HG03196 (cell line): ENCODE measurements around the gene UPP1.

ENCODE experiments used
- ATAC-seq: cut with Tn5 transposase; IDR thresholded peaks from one replicate; pipeline ENCODE4 v1.9.1; 2021; ENCODE audit not compliant: unreplicated experiment

The UPP1 gene

DNA sequence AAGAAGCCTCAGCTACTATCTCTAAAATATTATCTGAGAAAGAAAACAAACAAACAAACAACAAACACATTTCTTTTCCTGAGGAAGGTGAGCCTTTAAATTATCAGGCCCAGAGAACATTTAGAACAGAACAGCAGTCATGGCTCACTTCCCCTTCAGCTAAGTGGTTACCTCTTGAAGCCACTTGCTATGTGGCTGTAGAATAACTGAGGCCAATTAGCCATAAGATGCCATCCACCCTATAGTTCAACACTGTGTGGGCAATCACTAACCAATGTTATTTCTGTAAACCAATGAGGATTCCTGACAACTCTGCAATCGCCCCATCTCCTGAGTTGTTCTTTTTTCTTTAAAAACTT lies 3.7 kb upstream of the UPP1 start:
- ATAC-seq = peak; percentile 16

DNA sequence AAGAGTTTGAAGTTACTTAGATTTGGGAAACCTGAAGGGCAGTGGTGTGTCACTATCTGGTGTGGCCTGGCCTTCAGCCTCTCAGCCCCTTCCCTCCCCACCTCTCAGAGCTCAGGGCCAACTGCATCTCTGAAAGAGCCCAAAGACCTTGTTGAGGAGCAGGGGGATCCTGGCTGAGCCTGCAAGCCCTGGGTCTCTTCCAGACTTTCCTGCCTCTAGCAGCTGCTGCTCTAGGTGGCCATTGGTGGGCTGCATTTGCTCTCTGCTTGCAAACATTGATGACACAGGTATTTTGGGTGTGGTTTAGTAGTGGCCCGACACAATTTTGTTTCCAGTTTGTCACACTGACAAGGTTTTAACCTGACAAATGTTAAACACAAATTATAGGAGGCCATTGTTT lies 3.1 kb upstream of the UPP1 start:
- no peak for ATAC-seq

DNA sequence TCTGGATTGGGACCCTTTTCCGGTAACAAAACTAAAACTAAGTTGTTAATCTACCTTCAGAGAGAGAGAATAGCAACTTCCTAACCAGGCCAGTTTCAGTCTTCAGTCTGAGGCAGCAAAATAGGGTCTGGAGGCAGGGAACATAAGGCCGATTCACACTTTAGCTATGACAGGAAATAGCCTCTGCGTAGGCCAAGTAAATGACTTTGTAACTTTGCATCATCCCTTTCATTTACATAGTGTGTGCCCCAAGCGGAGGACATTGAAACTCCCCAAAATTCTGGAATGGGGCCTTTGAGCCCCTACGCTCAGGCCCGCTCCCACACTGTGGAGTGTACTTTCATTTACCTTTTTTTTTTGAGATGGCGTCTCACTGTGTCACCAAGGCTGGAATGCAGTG lies 1.7 kb upstream of the UPP1 start:
- no peak for ATAC-seq

DNA sequence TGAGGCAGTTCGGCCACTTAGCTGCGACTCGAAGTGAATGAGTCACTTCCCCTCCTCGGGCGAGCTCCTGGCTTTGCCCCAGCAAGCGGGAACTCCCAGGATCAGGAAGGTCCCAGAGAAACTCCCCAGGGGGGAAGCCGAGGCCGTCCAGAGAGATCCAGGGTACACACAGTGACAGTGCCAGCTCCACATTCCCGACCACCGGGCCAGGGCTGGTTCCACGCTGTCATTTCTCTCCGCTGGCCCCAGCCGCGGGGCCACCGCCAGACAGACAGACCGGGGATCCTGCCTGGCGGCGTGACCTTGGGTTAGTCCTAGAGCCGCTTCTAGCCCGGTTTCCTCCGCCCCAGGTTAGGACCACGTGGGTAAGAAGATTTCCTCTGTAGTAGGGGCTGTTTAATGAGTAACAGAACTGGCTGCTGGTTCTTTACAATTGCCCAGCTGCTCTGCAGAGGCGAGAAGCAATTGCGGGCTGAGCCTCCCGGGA lies 463 bp upstream of the UPP1 start:
- peak; percentile 54 for ATAC-seq

DNA sequence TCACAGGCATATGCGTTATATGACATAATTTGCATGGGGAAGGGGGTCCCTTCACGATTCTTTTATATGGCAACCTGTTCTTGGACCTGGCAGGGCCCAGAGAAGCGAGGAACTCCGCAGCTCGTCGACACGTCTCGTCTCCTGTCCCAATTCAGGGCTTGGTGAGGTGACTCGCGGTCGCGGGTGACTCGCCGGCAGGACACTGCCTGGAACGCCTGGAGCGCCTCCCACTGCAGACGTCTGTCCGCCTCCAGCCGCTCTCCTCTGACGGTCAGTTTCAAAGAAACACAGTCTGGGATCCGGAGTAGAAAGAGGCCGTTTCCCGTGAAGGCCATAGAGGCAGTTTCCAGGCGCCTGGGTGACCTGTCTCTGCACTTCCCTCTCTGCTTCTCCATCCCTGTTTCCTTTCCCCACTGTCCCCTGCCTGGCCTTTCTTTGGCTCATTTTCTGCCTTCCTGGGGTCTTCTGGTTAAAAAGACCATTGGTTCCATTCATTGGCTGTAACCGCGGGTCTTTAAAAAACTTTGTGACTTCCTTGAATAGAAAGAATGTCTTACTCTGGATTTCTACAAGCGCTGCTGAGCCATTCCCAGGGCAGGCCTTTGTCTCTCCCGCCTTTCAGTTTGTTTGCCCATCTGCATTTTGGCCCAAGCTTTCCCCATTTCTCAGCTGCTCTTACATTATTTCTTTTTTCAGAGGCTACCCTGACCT lies 1.2 kb downstream of the UPP1 start:
- no peak for ATAC-seq

DNA sequence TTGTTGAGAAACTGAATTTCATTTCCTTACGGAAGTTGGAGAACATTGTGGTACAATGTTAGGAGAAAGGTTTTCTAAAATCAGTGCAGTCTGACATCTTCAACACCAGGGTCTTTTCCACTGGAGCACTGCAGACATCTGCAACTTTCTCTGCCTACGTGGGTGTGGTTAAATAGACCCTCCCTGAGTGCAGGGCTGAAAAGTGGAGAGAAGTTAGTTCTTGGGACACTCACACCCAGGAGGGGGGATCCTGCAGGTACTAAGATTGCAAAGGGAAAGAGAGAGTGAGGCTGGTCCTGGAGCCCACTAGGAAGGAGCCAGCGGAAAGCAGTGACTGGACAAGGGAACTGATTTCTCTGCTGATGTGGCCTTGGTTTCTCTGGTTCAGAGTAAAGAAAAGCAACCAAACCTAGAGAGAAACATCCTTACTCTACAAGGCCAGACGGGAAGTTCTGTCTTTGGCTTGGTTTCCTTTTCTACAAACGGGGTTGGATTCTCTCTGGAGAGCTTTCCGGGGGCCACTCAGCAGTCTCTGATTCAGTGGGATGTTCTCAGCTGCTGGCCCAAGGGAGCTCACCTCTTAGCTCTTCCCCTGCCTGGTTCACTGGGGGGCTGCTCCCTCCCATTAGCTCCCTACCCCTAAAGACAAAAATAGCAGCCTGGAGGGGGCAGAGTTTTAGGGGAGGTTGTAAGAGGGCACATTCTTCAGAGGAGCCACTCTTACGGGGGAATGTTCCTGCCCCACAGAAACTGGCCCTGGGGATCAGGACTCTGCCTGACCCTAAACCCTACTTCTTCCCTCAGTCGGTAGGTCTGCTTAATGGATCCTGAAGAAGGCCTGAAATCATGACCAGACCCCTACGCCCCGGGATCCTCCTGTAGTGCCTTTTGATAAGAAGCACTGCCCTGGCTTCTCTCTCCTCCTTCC lies 2.7 kb downstream of the UPP1 start:
- ATAC-seq = no peak

DNA sequence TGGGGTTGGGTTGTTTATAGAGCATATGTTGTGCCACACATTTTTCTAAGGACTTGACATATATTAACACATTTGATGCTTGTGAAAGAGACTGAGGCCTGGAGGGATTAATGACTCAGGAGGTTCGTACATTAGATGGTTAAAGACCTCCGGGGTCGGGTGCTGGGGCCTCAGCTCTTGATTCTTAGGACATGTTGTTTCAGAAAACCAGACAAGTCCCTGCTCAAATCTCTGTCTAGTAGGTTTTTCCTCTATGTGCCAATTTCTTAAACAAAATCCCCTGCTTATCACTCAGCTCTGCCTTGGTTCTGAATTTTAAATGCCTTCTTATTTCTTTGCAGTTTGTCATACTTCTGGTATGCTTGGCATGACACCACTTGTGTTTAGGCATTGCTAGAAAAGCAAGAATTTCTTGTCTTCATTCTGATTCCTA lies 5.8 kb downstream of the UPP1 start:
- no peak for ATAC-seq

DNA sequence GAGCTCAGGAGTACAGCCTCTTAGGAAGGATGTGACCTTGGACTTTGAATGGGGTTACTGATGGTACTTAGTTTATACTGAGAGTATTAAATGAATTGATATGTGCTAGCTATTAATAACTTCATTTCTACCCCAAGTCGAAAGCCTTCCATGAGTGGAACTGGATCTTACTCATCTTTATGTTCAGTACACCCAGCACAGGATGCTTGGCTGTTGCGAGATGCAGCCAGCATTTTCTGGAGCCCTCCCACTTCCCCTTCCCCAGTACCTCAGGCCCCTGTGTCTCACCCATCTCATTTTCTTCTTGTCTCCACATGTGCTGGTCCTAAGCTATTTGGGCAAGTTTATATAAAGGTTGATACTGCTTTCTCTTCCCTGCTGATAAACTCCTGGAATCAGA lies 7.2 kb downstream of the UPP1 start:
- ATAC-seq = no peak

DNA sequence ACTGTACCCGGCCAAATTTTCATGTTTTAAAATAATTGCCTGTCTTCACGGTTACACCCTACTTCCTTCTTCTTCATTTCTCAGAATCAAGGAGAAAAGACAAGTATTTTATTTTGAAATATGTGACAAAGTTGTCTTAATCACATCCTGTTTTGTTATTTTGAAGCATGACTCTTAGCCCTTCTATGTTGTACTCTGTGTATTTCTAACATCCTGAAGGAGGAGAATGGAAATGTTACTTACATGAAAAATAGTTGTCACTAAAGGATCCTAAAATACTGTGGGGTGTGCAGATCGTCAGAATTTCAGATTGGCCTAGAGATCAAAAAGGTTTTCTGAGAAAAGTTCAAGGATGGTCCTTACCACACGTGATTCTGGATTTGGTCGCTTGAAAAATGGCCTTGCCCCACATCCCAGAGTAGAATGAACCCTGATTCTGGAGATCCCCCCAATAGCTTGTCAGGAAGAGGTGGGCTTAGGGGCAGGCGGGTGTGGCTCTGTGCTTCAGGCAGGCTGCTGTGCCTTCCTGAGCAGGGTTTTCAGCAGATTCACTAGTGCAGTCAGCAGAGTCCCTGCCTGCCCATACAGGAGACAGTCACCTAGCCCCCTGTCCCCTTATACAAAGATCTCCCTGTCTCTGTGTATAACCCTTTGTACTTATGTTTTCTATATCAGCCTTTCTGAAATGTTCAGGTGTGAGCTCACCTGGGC lies 8.6 kb downstream of the UPP1 start:
- no peak for ATAC-seq

DNA sequence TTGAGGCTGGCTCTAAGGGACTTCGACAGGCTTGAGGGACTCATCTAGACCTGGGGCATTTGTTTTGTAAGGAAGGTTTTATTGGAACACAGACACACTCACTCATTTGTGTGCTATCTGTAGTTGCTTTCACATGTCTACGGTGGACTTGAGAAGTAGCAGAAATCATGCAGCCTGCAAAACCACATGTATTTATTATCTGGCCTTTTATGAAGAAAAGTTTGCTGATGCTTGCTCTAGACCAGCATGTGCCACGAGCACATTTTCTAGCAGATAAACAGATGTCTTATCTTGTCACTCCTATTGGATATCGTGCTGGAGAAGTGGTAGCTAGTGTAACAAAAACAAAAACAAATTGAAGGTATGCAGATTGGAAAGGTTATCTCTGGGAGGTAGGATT lies 9.8 kb downstream of the UPP1 start:
- no peak for ATAC-seq

DNA sequence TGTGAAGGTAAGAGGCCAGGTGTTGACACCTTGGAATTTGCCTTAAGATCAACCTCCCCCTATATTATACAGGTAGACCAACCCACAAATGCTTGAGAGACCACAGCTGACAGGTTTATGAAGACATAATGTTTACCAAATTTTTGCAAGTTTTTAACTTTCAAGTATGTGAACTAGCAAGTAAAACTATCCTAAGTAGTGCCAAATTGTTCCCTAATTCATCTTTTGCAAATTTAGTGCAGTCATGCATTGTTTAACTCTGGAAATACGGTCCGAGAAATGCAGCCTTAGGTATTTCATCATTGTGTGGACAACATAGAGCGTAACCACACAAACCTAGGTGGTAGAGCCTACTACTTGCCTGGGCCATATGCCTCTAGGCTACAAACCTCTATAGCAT lies 10.7 kb downstream of the UPP1 start:
- no peak for ATAC-seq

DNA sequence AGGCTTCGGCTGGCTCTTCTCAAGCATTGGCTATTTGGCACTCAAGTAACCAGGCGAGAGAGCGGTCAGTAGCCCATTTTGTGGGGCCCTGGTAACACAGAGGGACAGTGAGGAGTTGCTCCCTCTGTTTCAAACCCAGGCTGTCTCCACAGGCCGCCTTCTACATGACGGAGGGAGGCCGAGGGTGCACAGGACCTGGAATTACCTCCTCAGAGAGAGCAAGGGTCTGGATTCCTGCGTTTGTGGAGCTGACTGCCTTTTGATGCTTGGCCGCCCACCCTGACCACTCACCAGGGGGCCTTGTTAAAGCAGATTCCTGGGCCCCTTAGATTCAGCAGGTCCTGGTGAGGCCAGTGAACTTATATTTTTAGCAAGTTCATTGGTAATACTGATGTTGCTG lies 12.3 kb downstream of the UPP1 start:
- no peak for ATAC-seq

DNA sequence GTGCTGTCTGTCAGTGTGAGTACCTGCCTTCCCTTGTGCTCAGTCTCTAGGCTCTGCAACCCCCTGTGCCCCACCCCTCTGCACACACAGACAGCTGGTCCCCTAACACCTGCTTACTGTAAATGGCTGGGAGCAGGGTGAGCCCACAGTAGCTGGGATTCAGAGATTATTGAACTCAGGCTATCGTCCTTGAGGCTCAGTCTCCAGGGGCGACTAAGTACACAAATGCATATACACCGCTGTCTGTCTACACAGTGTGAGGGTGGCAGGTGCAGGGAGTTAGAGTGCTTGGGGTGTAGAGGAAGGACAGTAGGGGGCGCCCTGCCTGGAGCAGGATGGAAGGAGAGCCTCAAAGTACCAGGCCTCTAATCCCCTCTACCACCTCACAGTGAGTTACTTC lies 12.9 kb downstream of the UPP1 start:
- no peak for ATAC-seq

DNA sequence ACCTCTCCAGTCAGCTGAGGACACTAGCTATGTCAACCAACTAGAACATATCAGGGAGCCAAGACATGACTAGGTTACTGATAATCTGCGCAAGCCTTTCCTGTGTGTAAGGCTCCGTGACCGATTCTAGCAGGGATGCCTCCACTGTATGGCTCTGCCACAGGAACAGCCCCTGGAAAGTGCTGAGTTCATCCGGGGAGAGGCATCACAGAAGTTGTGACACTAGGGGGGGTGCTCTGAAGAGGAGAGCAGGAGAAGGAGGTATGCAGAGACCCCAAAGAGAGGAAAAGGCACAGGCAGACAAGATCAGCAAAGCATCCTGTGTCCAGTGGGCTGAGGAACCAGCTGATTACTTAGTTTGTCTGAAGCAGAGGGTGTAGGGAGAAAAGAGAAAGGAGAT lies 13.5 kb downstream of the UPP1 start:
- ATAC-seq = no peak

DNA sequence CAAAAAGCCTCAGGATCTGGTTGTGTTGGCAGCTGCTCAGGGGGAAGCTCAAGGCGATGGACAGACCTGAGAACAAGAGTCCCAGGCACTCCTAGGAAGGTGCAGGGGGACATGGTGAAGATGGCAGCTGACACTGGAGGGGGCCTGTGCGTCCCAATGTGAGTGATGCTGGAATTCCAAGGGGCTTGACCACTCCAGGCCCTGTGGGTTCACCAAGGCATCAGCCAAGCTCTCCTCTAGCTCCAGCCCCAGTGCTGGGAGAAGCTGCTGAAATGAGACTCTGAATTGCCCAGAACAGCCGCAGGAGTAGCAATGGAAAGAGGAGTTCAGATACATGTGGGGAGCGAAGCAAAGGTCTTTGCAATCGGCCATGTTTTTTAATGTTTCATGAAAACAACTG lies 16.0 kb downstream of the UPP1 start:
- ATAC-seq = no peak

DNA sequence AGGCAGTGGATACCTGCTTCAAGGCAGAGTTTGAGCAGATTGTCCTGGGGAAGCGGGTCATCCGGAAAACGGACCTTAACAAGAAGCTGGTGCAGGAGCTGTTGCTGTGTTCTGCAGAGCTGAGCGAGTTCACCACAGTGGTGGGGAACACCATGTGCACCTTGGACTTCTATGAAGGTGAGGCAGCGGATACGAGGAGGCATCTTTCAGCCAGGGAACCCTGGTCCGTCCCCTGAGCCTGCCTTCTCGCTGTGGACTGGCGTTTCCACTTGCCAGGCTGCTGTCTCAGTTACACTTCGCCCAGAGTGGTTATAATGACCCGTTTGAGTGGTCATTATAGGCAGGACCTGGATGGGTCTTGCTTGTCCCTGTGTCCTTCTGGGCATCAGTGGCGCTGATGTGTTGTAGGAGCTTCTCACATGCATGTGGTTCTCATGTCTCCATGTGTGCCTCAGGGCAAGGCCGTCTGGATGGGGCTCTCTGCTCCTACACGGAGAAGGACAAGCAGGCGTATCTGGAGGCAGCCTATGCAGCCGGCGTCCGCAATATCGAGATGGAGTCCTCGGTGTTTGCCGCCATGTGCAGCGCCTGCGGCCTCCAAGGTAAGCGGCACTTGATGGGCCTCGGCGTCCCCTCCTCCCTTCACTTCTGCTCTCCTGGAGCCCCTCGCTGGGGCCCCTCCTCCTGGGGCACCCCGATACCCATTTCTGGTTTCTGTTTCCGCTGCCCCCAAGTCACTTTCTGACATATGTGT lies 18.0 kb downstream of the UPP1 start:
- ATAC-seq = no peak

DNA sequence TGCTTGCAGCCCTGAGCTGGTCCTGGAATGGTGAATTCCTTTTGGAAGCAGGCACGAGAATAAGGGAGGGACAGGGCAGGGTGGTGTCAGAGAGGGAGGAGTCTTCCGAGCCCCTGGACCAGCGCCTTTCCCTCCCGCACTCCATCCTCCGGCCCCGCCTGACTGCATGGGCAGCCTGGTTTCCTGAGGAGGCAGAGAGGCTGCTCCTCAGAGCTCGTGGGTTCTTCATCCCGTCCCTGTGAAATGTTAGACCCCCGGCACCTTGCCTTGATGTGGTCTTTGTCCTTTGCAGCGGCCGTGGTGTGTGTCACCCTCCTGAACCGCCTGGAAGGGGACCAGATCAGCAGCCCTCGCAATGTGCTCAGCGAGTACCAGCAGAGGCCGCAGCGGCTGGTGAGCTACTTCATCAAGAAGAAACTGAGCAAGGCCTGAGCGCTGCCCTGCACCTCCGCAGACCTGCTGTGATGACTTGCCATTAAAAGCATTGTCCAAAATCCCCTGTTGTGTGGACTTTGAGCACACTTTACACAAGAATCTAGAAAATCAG lies 18.9 kb downstream of the UPP1 start:
- no peak for ATAC-seq

DNA sequence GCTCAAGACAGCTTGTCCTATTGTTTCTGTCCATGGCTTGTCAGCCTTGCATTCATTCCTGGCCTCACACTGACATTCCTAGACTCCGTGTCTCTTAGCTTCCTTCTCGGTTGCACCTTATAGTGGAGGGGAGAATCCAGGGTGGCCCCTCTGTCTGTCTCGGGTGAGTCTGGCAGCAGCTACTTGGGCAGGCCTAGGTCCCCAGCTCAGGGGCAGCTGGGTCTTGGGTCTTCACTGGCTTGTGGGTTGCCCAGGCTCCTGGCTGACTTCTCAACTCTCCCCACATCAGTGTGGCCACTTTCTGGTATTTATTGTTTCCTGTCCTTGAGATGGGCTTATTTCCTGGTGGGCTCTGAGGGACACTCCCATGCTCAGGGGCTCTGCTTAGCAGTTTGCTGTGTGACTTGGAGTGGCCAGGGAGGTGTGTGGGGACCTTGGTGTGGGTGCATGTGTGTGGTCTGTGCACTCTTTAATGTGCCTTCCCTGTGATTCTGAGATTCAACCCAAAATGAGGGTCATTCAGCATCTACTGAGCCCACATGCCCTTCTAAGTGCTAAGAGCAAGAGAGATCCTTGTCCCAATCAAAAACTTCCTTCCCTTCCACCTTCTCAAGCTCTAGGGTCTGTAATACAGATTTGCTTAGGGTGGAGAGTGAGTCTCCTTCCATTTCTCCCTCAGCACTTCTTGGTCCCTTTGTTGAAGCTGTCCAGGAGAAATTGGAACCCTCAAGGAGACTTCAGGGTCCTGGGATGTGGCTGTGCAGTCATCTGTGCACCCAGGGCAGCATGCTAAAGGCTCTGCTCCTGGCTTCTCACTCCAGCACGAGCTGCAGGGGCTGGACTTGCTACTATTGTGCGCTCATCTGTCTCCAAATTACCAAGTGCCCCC lies 20.1 kb downstream of the UPP1 start:
- ATAC-seq = no peak

DNA sequence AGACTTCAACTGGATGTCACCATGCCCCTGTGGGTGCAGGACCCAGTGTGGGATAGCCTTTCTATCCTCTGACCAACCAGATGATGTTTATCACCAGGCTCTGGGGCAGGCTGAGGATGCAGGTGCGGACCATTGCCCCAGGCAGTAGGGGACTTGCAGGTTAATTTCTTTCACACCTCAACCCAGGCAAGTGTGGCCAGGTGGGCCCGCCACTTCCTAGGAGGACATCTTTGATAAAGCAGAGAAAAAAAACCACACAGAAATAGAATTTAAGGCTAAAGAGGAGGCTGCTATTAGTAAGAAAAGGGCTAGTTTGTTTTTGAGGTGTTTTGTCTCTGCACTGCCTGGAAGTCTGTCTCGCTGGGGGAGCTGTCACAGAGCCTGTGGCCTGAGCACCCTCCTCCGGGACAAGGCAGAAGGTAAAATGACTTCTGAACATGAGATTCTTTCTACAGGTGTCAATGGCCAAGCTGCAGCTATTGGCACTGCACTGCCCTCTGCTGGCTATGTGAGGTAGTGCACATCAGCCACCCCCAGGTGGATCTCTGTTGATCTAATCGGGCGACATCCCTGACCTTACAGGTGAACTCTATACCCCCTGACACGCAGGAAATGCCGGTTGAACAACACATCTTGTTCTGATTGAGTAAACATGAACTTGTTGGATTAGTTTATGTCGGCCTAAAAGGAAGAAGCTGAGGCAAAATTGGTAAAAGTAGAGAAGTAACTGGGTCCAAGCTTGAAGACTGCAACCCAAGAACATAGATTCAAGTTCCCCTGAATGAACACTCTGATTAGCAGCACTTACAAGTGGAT lies 21.0 kb downstream of the UPP1 start:
- ATAC-seq = peak; percentile 83
